Common myeloid progenitor, CD34-positive (primary cell): Measurements from ENCODE around the gene GABRB3.

ENCODE experiments used
- CTCF ChIA-PET: fragments of 350-600 bp; sonication (Branson Sonifier 250); formaldehyde crosslinking; loops from one replicate; lab custom pipeline; 2021; ENCODE audit warnings: antibody characterized with exemption; lab: Charles Lee
- POLR2A ChIA-PET: fragments of 350-600 bp; sonication (Branson Sonifier 250); formaldehyde crosslinking; loops from one replicate; lab custom pipeline; 2021; ENCODE audit warnings: antibody characterized with exemption; lab: Charles Lee
- DNase-seq, 3 donors: peaks; one replicate each; pipeline versions ENCODE4 v3.0.0 to v3.0.0-alpha.2; 2013
- H3K27ac ChIP-seq, 2 experiments: 1 replicate in 1 of 2; 2 replicates in 1 of 2; pipeline ENCODE4 v1.7.0; 2013; ENCODE audit warnings: inconsistent platforms in 2 of 2, low read length in 2 of 2, mild to moderate bottlenecking in 2 of 2, low read depth in 1 of 2, moderate library complexity in 1 of 2; ENCODE audit not compliant: severe bottlenecking in 2 of 2, insufficient read depth in 1 of 2, poor library complexity in 1 of 2
- H3K27me3 ChIP-seq, 5 experiments: replicated peaks in 2 of 5; 1 replicate in 3 of 5; 2 replicates in 2 of 5; pipeline versions ENCODE4 v1.6.1 to v1.7.0; 2013; ENCODE audit warnings: low read length in 4 of 5, mild to moderate bottlenecking in 2 of 5, moderate library complexity in 2 of 5, inconsistent platforms in 1 of 5; ENCODE audit not compliant: insufficient read depth in 5 of 5, control insufficient read depth in 4 of 5
- H3K36me3 ChIP-seq, 4 experiments: 1 replicate in 2 of 4; 2 replicates in 2 of 4; pipeline versions ENCODE4 v1.6.1 to v1.7.0; 2013; ENCODE audit warnings: low read length in 3 of 4, control low read depth in 1 of 4, mild to moderate bottlenecking in 1 of 4; ENCODE audit not compliant: control insufficient read depth in 4 of 4, insufficient read depth in 4 of 4
- H3K4me1 ChIP-seq, 4 experiments: 1 replicate in 3 of 4; 2 replicates in 1 of 4; pipeline versions ENCODE4 v1.6.1 to v1.7.1; 2013; ENCODE audit warnings: low read length in 3 of 4, mild to moderate bottlenecking in 3 of 4, control low read depth in 1 of 4, inconsistent platforms in 1 of 4, moderate library complexity in 1 of 4; ENCODE audit not compliant: control insufficient read depth in 4 of 4, insufficient read depth in 4 of 4; ENCODE audit errors: control extremely low read depth in 1 of 4
- H3K4me3 ChIP-seq, 7 experiments: 1 replicate in 4 of 7; 2 replicates in 3 of 7; pipeline versions ENCODE4 v1.5.1 to v1.7.0; 2013; ENCODE audit warnings: mild to moderate bottlenecking in 7 of 7, low read length in 6 of 7, moderate library complexity in 6 of 7, inconsistent platforms in 2 of 7, low read depth in 2 of 7, control low read depth in 1 of 7; ENCODE audit not compliant: insufficient read depth in 4 of 7, control insufficient read depth in 1 of 7; ENCODE audit errors: extremely low read depth in 1 of 7
- H3K9me3 ChIP-seq, 5 experiments: 1 replicate in 4 of 5; 2 replicates in 1 of 5; pipeline versions ENCODE4 v1.6.1 to v1.7.1; 2013; ENCODE audit warnings: low read length in 4 of 5, mild to moderate bottlenecking in 2 of 5, inconsistent platforms in 1 of 5, low read depth in 1 of 5, moderate library complexity in 1 of 5; ENCODE audit not compliant: control insufficient read depth in 4 of 5, insufficient read depth in 2 of 5; ENCODE audit errors: control extremely low read depth in 1 of 5
- WGBS: methylation state at CpG from one replicate; pipeline ENCODE4 v1.1.5; 2013; ENCODE audit not compliant: insufficient coverage; 5-methylcytosine and 5-hydroxymethylcytosine counted together

Gene GABRB3

GRCh38 chr15:26682598-26683164 is 90.2 kb downstream of the GABRB3 start:
- H3K36me3 ChIP-seq = no peaks in the 10 kb centered on the region
- no peak for DNase-seq
- 85% methylated on average over 2 of the region's 5 CpGs for WGBS
- H3K4me3 ChIP-seq = no peak overlapping the region
- H3K27me3 ChIP-seq = no peaks in the 10 kb centered on the region
- peaks cover 0 to 2% (median 0%) of the 10 kb centered on the region in 5 experiments for H3K9me3 ChIP-seq
- H3K4me1 ChIP-seq = no peaks in the 10 kb centered on the region
- POLR2A ChIA-PET = no interaction called here
- no peak overlapping the region for H3K27ac ChIP-seq
- CTCF ChIA-PET = no interaction called here

GRCh38 chr15:26679927-26680326 is 92.9 kb downstream of the GABRB3 start:
- no peak for DNase-seq
- POLR2A ChIA-PET = no interaction called here
- H3K4me1 ChIP-seq = no peaks in the 10 kb centered on the region
- H3K4me3 ChIP-seq = no peak overlapping the region
- no peak overlapping the region for H3K27ac ChIP-seq
- H3K27me3 ChIP-seq = no peaks in the 10 kb centered on the region
- 77% methylated on average over 2 of the region's 3 CpGs for WGBS
- CTCF ChIA-PET = interaction anchor here (1.5 kb wide), 1 partner anchor 12 kb away, joined by 3 read pairs; no protein-coding TSS in a partner anchor
- H3K36me3 ChIP-seq = no peaks in the 10 kb centered on the region
- H3K9me3 ChIP-seq = peaks cover 0 to 2% (median 0%) of the 10 kb centered on the region in 5 experiments

GRCh38 chr15:26676115-26676514 is 96.8 kb downstream of the GABRB3 start:
- no peaks in the 10 kb centered on the region for H3K27me3 ChIP-seq
- H3K27ac ChIP-seq = no peak overlapping the region
- POLR2A ChIA-PET = no interaction called here
- no peak overlapping the region for H3K4me3 ChIP-seq
- 100% methylated on average over 1 of the region's 3 CpGs for WGBS
- no peaks in the 10 kb centered on the region for H3K9me3 ChIP-seq
- H3K4me1 ChIP-seq = no peaks in the 10 kb centered on the region
- H3K36me3 ChIP-seq = no peaks in the 10 kb centered on the region
- no peak for DNase-seq
- CTCF ChIA-PET = no interaction called here

- Histone ChIP-seq H3K4me1 (no peaks in the 10 kb centered on the region), H3K9me3 (peaks cover 0 to 4% (median 0%) of the 10 kb centered on the region in 5 experiments), H3K27ac (no peak overlapping the region), H3K4me3 (no peak overlapping the region), H3K27me3 (peaks cover 0 to 6% (median 0%) of the 10 kb centered on the region in 5 experiments), H3K36me3 (no peaks in the 10 kb centered on the region)
- WGBS = 100% methylated on average over 2 of the region's 4 CpGs
- CTCF ChIA-PET = interaction anchor here (0.8 kb wide), 1 partner anchor 9 kb away, joined by 3 read pairs; no protein-coding TSS in a partner anchor
- POLR2A ChIA-PET = no interaction called here
- no peak for DNase-seq
Measured at GRCh38 chr15:26674467-26674866, 98.4 kb downstream of the GABRB3 start.

- Histone ChIP-seq H3K27ac (no peak overlapping the region), H3K4me3 (no peak overlapping the region), H3K9me3 (peaks cover 0 to 4% (median 0%) of the 10 kb centered on the region in 5 experiments), H3K27me3 (peaks cover 0 to 6% (median 0%) of the 10 kb centered on the region in 5 experiments), H3K36me3 (no peaks in the 10 kb centered on the region), H3K4me1 (no peaks in the 10 kb centered on the region)
- no peak for DNase-seq
- WGBS = 94% methylated on average over 5 of the region's 5 CpGs
- ChIA-PET CTCF (no interaction called here), POLR2A (interaction anchor here (0.7 kb wide), 1 partner anchor 1047 kb away, joined by 3 read pairs; no protein-coding TSS in a partner anchor)
Measured at GRCh38 chr15:26673445-26673844, 99.4 kb downstream of the GABRB3 start.

GRCh38 chr15:26670116-26670515 is 102.8 kb downstream of the GABRB3 start:
- WGBS = 45% methylated on average over 32 of the region's 32 CpGs
- Histone ChIP-seq H3K4me1 (no peaks in the 10 kb centered on the region), H3K27me3 (peaks cover 0 to 6% (median 0%) of the 10 kb centered on the region in 5 experiments), H3K4me3 (no peak overlapping the region), H3K27ac (no peak overlapping the region), H3K9me3 (peaks cover 0 to 4% (median 0%) of the 10 kb centered on the region in 5 experiments), H3K36me3 (no peaks in the 10 kb centered on the region)
- DNase-seq = no peak
- POLR2A ChIA-PET = no interaction called here
- CTCF ChIA-PET = no interaction called here

- CTCF ChIA-PET = interaction anchor here (1.6 kb wide), 1 partner anchor 13 kb away, joined by 3 read pairs; no protein-coding TSS in a partner anchor
- DNase-seq = no peak
- peaks cover 0 to 4% (median 0%) of the 10 kb centered on the region in 5 experiments for H3K9me3 ChIP-seq
- POLR2A ChIA-PET = no interaction called here
- no peak overlapping the region for H3K4me3 ChIP-seq
- H3K27ac ChIP-seq = no peak overlapping the region
- no peaks in the 10 kb centered on the region for H3K4me1 ChIP-seq
- H3K36me3 ChIP-seq = no peaks in the 10 kb centered on the region
- WGBS = 78% methylated on average over 12 of the region's 14 CpGs
- H3K27me3 ChIP-seq = peaks cover 0 to 6% (median 0%) of the 10 kb centered on the region in 5 experiments
Measured at GRCh38 chr15:26667222-26667988, 105.5 kb downstream of the GABRB3 start.
